Loucy (cell line): ENCODE measurements around the gene GDNF.

Experiments
- H2AFZ ChIP-seq: fragments of 200-600 bp; sonication (generic); 2 replicates; pipeline ENCODE4 v1.6.0; 2016; ENCODE audit warnings: antibody characterized with exemption, mild to moderate bottlenecking, low read length, moderate library complexity
- H3F3A ChIP-seq: fragments of 200-600 bp; 2 replicates; pipeline ENCODE4 v1.6.0; 2016; ENCODE audit warnings: antibody characterized with exemption, low read depth, mild to moderate bottlenecking
- H3K27me3 ChIP-seq: fragments of 200-600 bp; sonication (generic); 2 replicates; pipeline ENCODE4 v1.6.1; 2014; ENCODE audit warnings: low read length, mild to moderate bottlenecking; ENCODE audit not compliant: insufficient read depth, poor library complexity, severe bottlenecking
- H3K36me3 ChIP-seq: fragments of 200-600 bp; sonication (generic); 2 replicates; pipeline ENCODE4 v1.6.1; 2016; ENCODE audit warnings: low read length; ENCODE audit not compliant: insufficient read depth
- H3K4me1 ChIP-seq: fragments of 200-600 bp; sonication (generic); 2 replicates; pipeline ENCODE4 v1.5.1; 2014; ENCODE audit warnings: low read length, mild to moderate bottlenecking; ENCODE audit not compliant: insufficient read depth, poor library complexity, severe bottlenecking
- H3K4me2 ChIP-seq: fragments of 200-600 bp; sonication (generic); 2 replicates; pipeline ENCODE4 v1.6.0; 2014; ENCODE audit warnings: antibody characterized with exemption, low read length, low read depth, mild to moderate bottlenecking; ENCODE audit not compliant: poor library complexity, severe bottlenecking
- H3K4me3 ChIP-seq: fragments of 200-600 bp; sonication (generic); 2 replicates; pipeline ENCODE4 v1.5.1; 2014; ENCODE audit warnings: low read length, mild to moderate bottlenecking, mixed read lengths; ENCODE audit not compliant: poor library complexity, severe bottlenecking
- H3K79me2 ChIP-seq: fragments of 200-600 bp; sonication (generic); 2 replicates; pipeline ENCODE4 v1.6.1; 2014; ENCODE audit warnings: low read length; ENCODE audit not compliant: insufficient read depth
- H3K9ac ChIP-seq: fragments of 200-600 bp; sonication (generic); 2 replicates; pipeline ENCODE4 v1.6.0; 2014; ENCODE audit warnings: mild to moderate bottlenecking, low read depth, low read length, moderate library complexity; ENCODE audit not compliant: poor library complexity, severe bottlenecking
- H3K9me2 ChIP-seq: fragments of 200-600 bp; sonication (generic); replicated peaks from 2 replicates; pipeline ENCODE4 v1.6.1; 2016; ENCODE audit warnings: low read depth, low read length, mixed read lengths
- H3K9me3 ChIP-seq: fragments of 200-600 bp; sonication (generic); 2 replicates; pipeline ENCODE4 v1.6.1; 2014; ENCODE audit warnings: mild to moderate bottlenecking, antibody characterized with exemption, low read length, low read depth; ENCODE audit not compliant: insufficient read depth
- H4K20me1 ChIP-seq: fragments of 200-600 bp; sonication (generic); 2 replicates; pipeline ENCODE4 v1.6.0; 2014; ENCODE audit warnings: antibody characterized with exemption, low read length, mild to moderate bottlenecking; ENCODE audit not compliant: insufficient read depth, poor library complexity, severe bottlenecking
- CTCF ChIP-seq: fragments of 200-600 bp; sonication (generic); conservative IDR thresholded peaks from 2 replicates; pipeline ENCODE4 v1.5.1; 2014; ENCODE audit warnings: mild to moderate bottlenecking, antibody characterized with exemption, low read length
- EZH2phosphoT487 ChIP-seq: fragments of 200-600 bp; IDR thresholded peaks from 2 replicates; pipeline ENCODE4 v1.6.1; 2018; ENCODE audit warnings: antibody characterized with exemption, mild to moderate bottlenecking, moderate library complexity, borderline replicate concordance

Gene GDNF

GRCh38 chr5:37841203-37841602 is 1.4 kb upstream of the GDNF start:
- no peaks in the 10 kb centered on the region for H4K20me1 ChIP-seq
- TF ChIP-seq EZH2phosphoT487 (no peak), CTCF (no peak)
- H3K79me2 ChIP-seq, result no peaks in the 10 kb centered on the region
- H3F3A ChIP-seq, result no peaks in the 10 kb centered on the region
- no peak overlapping the region for H3K4me2 ChIP-seq
- no peak overlapping the region for H3K4me3 ChIP-seq
- H2AFZ ChIP-seq, result no peak overlapping the region
- peaks cover 4% of the 10 kb centered on the region for H3K27me3 ChIP-seq
- no peaks in the 10 kb centered on the region for H3K4me1 ChIP-seq
- H3K9ac ChIP-seq, result no peak overlapping the region
- H3K9me3 ChIP-seq, result 0 out of 2 replicates have a peak, but pooled peaks cover 3% of the 10 kb centered on the region
- H3K36me3 ChIP-seq, result no peaks in the 10 kb centered on the region
- H3K9me2 ChIP-seq, result no peaks in the 10 kb centered on the region

- H3K4me3 ChIP-seq, result no peak overlapping the region
Observed at GRCh38 chr5:37840053-37841034, 503 bp upstream of the GDNF start.

GRCh38 chr5:37838933-37839341 is 904 bp downstream of the GDNF start:
- Histone ChIP-seq H3K4me1 (no peaks in the 10 kb centered on the region), H3K4me2 (no peak overlapping the region), H3K9me2 (no peaks in the 10 kb centered on the region), H3K79me2 (no peaks in the 10 kb centered on the region), H3K36me3 (no peaks in the 10 kb centered on the region), H3K4me3 (no peak overlapping the region), H2AFZ (no peak overlapping the region), H3F3A (no peaks in the 10 kb centered on the region), H3K9me3 (0 out of 2 replicates have a peak, but pooled peaks cover 4% of the 10 kb centered on the region), H4K20me1 (no peaks in the 10 kb centered on the region), H3K27me3 (peaks cover 4% of the 10 kb centered on the region), H3K9ac (no peak overlapping the region)
- TF ChIP-seq CTCF, result no peak
- TF ChIP-seq EZH2phosphoT487, result no peak

More at GRCh38 chr5:37840053-37841034, 503 bp upstream of the GDNF start:
- Histone ChIP-seq H3K9me2 (no peaks in the 10 kb centered on the region), H3K9me3 (0 out of 2 replicates have a peak, but pooled peaks cover 4% of the 10 kb centered on the region), H2AFZ (no peak overlapping the region), H3K4me2 (no peak overlapping the region), H4K20me1 (no peaks in the 10 kb centered on the region), H3K4me1 (no peaks in the 10 kb centered on the region), H3K36me3 (no peaks in the 10 kb centered on the region), H3K9ac (no peak overlapping the region), H3K79me2 (no peaks in the 10 kb centered on the region), H3K27me3 (peaks cover 4% of the 10 kb centered on the region), H3F3A (no peaks in the 10 kb centered on the region)
- no peak for TF ChIP-seq CTCF
